Measurements from ENCODE around the gene ADAM12.

Gene ADAM12

GRCh38 chr10:126342680-126343079, 45.6 kb downstream of the ADAM12 start:
- ChIA-PET CTCF (no interaction called here), POLR2A (no interaction called here)
- H3K4me3 ChIP-seq (ENCODE audit: low read depth, low read length), result no peak overlapping the region
- no peak for TF ChIP-seq CTCF (IDR thresholded peaks at IDR 0.05; ENCODE audit: insufficient read depth, low read length, missing control alignments)
- DNase-seq (ENCODE audit: low read depth, low spot score), result no peak

GRCh38 chr10:126341491-126341890, 46.8 kb downstream of the ADAM12 start:
- ChIA-PET POLR2A (no interaction called here), CTCF (interaction anchor here (1.3 to 1.8 kb wide), 2 partner anchors 12 to 162 kb away, joined by 3 to 5 read pairs; no protein-coding TSS in a partner anchor)
- no peak overlapping the region for H3K4me3 ChIP-seq (ENCODE audit: low read depth, low read length)
- no peak for TF ChIP-seq CTCF (IDR thresholded peaks at IDR 0.05; ENCODE audit: insufficient read depth, low read length, missing control alignments)
- no peak for DNase-seq (ENCODE audit: low read depth, low spot score)

- POLR2A ChIA-PET, result no interaction called here
- no peak for DNase-seq (ENCODE audit: low read depth, low spot score)
- no peak overlapping the region for H3K4me3 ChIP-seq (ENCODE audit: low read depth, low read length)
- CTCF ChIA-PET, result interaction anchor here (1.2 to 1.5 kb wide), 2 partner anchors 51 to 355 kb away, joined by 3 to 5 read pairs; partner anchors contain the start of gene ADAM12
- TF ChIP-seq CTCF (IDR thresholded peaks at IDR 0.05; ENCODE audit: insufficient read depth, low read length, missing control alignments), result no peak
These were observed 50.9 kb downstream of the ADAM12 start for GRCh38 chr10:126337251-126337810.

- POLR2A ChIA-PET, result no interaction called here
- CTCF ChIA-PET, result interaction anchor here (0.9 to 1.5 kb wide), 4 partner anchors 17 to 354 kb away, joined by 3 to 5 read pairs (median 3); partner anchors contain the start of gene ADAM12
- no peak overlapping the region for H3K4me3 ChIP-seq (ENCODE audit: low read depth, low read length)
- TF ChIP-seq CTCF (IDR thresholded peaks at IDR 0.05; ENCODE audit: insufficient read depth, low read length, missing control alignments), result no peak
- DNase-seq (ENCODE audit: low read depth, low spot score), result no peak
These were observed 51.5 kb downstream of the ADAM12 start for GRCh38 chr10:126336801-126337200.

GRCh38 chr10:126334272-126334671, 54.0 kb downstream of the ADAM12 start:
- CTCF ChIA-PET, result interaction anchor here (1.5 kb wide), 1 partner anchor 50 kb away, joined by 3 read pairs; no protein-coding TSS in a partner anchor
- no peak for TF ChIP-seq CTCF (IDR thresholded peaks at IDR 0.05; ENCODE audit: insufficient read depth, low read length, missing control alignments)
- DNase-seq (ENCODE audit: low read depth, low spot score), result no peak
- POLR2A ChIA-PET, result no interaction called here
- no peak overlapping the region for H3K4me3 ChIP-seq (ENCODE audit: low read depth, low read length)

- no peak for DNase-seq (ENCODE audit: low read depth, low spot score)
- no peak for TF ChIP-seq CTCF (IDR thresholded peaks at IDR 0.05; ENCODE audit: insufficient read depth, low read length, missing control alignments)
- H3K4me3 ChIP-seq (ENCODE audit: low read depth, low read length), result no peak overlapping the region
- CTCF ChIA-PET, result interaction anchor here (0.7 kb wide), 1 partner anchor 12 kb away, joined by 4 read pairs; no protein-coding TSS in a partner anchor
- POLR2A ChIA-PET, result no interaction called here
These were observed 55.7 kb downstream of the ADAM12 start for GRCh38 chr10:126332576-126332975.

Measured in AG04449 (cell line).